ENCODE results near the gene CDH16. TPM values are rescaled to one million over a fixed set of nuclear protein-coding genes. Genes with fewer than 3 reads are reported as not detected.
"Not testable (repeated sequence)": the region's sequence is repeated elsewhere in the genome, so short reads cannot be mapped to it uniquely, and the experiment has no call there.

The CDH16 gene
- total and polyA plus RNA-seq, 2 donors, result not detected

DNA sequence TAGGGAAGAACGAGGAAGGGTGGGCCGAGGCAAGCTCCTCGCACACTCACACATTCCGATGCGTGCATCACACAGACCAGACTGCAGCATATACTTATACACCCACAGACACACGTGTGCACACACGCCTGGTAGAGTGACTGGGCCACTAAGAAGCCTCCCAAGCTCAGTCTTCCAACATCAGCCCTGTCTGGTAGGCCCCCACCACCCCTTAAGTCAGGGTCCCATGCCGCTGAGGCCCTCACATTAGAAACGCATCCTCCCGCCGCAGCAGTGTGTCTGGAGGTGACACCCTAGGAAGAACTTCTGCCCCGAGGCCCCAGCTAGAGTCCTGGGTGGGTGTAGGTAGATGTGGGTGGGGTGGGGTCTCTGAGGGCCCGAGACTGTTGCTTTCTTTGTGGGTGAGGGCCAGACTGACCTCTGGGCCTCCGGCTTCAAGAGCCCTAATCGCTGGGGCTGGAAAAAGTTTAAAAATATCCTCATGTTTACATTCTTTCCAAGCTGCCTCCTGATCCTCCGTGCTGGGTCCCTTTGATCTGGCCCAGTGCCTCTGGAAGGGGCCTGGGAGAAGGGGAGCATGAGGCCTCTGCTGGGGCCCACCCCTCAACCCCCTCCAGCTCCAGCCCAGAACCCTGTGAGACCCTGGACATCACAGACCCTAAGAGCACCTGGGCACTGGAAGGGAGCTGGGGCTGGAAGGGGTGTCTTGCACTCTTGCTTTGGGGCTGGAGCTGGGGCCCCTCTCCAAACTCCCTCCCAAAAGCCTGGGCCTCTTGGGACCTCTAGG lies 13.6 kb downstream of the CDH16 start:
- Histone ChIP-seq H3K4me3 (ENCODE audit: low read depth, low read length) (no peak overlapping the region), H3K4me1 (ENCODE audit: insufficient read depth) (no peaks in the 10 kb centered on the region), H3K27ac (ENCODE audit: low read depth) (peak overlapping the region; percentile 61), H3K36me3 (ENCODE audit: insufficient read depth) (no peaks in the 10 kb centered on the region)
- DNase-seq (ENCODE audit: extremely low spot score), result no peak
- 26% methylated on average over 16 of the region's 16 CpGs for WGBS

GRCh38 chr16:66904428-66904845 lies 14.2 kb downstream of the CDH16 start:
- WGBS, result 80% methylated on average over 13 of the region's 13 CpGs
- H3K36me3 ChIP-seq (ENCODE audit: insufficient read depth), result no peaks in the 10 kb centered on the region
- H3K4me3 ChIP-seq (ENCODE audit: low read depth, low read length), result no peak overlapping the region
- H3K27ac ChIP-seq (ENCODE audit: low read depth), result peak overlapping the region; percentile 61
- H3K4me1 ChIP-seq (ENCODE audit: insufficient read depth), result peaks cover 1% of the 10 kb centered on the region
- DNase-seq (ENCODE audit: extremely low spot score), result no peak

DNA sequence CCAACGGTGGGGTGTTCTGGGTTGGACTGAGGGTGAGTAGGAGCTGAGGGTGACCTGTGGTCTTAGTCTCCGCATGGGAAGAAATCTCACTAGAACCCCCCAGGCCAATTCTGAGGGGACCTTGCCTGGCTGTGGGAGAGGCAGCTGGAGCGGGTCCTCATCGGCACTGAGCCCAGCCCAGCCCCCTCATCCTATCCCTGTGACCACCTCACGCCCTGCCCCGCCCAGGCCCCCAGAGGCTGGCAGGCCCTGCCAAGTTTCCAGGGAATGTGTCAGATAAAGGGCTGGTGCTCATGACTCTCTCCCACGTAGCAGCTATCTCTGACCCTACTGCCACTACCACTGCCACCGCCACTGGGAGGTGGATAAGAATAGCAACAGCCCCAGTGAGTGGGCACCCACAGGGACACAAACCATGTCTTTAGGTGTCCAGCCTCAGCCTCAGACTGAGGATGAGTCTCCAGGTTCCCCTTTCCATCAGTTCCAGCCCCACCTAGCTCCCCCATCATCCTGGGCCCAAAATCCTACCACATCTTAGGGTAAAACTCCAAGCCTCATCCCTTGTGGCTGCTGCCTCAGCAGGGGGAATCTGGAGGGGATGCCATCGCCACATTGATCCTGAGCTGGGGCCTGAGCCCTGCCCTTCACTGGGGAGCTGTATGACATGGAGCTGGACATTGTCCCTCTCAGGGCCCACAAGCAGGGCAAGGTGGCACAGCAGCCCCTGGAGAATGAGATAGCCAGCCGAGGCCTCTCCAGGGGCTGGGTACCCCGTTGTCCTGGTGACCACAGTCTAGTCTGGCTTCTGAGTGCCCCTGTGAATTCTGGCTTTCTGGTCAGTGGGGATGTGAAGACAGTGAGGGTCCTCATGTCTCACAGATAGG lies 14.9 kb downstream of the CDH16 start:
- Histone ChIP-seq H3K36me3 (ENCODE audit: insufficient read depth) (no peaks in the 10 kb centered on the region), H3K4me1 (ENCODE audit: insufficient read depth) (peaks cover 2% of the 10 kb centered on the region), H3K4me3 (ENCODE audit: low read depth, low read length) (no peak overlapping the region), H3K27ac (ENCODE audit: low read depth) (peak overlapping the region; percentile 61)
- DNase-seq (ENCODE audit: extremely low spot score), result no peak
- 67% methylated on average over 11 of the region's 11 CpGs for WGBS

GRCh38 chr16:66902648-66903543 lies 15.8 kb downstream of the CDH16 start:
- no peak overlapping the region for H3K27ac ChIP-seq (ENCODE audit: low read depth)
- peaks cover 2% of the 10 kb centered on the region for H3K4me1 ChIP-seq (ENCODE audit: insufficient read depth)
- WGBS, result 52% methylated on average over 14 of the region's 14 CpGs
- no peaks in the 10 kb centered on the region for H3K36me3 ChIP-seq (ENCODE audit: insufficient read depth)
- DNase-seq (ENCODE audit: extremely low spot score), result no peak
- H3K4me3 ChIP-seq (ENCODE audit: low read depth, low read length), result no peak overlapping the region

DNA sequence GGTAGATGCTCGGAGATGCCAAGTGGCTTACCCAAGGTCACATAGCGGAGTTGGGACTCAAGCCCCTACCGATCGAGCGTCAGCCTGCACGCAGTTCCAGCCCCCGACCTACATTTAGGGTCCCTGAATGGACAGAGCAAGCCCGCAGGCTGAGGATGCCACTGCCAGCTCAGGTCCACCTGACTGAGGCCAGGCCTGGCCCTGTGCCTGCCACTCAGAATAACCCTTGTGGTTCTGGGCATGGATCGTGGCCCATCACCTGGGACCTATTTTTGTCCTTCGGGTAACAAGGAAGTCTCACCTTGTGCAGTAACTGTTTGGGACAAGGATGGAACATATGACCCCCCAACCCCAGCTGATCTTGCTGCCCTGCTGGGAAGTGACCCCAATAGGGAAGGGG lies 17.1 kb downstream of the CDH16 start:
- Histone ChIP-seq H3K4me1 (ENCODE audit: insufficient read depth) (peaks cover 2% of the 10 kb centered on the region), H3K27ac (ENCODE audit: low read depth) (no peak overlapping the region), H3K4me3 (ENCODE audit: low read depth, low read length) (no peak overlapping the region), H3K36me3 (ENCODE audit: insufficient read depth) (no peaks in the 10 kb centered on the region)
- 90% methylated on average over 10 of the region's 10 CpGs for WGBS
- no peak for DNase-seq (ENCODE audit: extremely low spot score)

DNA sequence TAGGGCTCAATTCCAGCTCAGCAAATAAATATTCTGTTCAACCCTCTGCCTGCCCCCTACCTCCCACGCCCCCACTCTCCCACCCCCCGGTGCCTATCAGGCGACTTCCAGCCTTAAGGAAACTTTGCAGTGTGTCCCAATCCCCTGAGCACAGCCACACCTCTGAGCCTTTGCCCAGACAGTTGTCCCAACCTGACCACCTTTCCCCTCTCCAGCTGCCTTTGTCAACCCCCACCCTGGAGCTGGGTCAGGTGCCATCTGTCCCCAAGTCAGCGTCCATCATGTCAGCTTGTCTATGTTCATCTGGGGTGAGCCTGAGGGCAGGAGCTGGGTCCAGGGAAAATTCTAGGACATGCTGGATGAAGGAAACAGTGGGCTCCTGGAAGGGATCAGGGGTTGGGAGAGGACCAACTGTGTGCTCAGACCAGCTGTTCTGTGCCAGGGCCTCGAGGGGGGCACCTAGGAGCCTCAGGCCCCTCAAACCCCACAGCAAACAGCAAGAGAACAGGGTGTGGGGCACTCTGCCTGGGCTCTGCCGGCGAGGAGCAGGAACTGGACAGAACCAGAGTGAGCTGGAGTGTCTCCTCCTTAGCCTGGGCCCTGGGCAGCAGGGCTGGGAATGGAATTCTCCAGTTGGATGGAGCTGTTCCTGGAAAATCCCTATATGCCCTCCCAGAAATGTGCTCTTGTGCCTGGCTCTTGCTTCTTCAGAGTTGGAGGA lies 17.8 kb downstream of the CDH16 start:
- WGBS, result 28% methylated on average over 7 of the region's 7 CpGs
- no peak for DNase-seq (ENCODE audit: extremely low spot score)
- no peaks in the 10 kb centered on the region for H3K36me3 ChIP-seq (ENCODE audit: insufficient read depth)
- peak overlapping the region; percentile 69 for H3K27ac ChIP-seq (ENCODE audit: low read depth)
- no peak overlapping the region for H3K4me3 ChIP-seq (ENCODE audit: low read depth, low read length)
- H3K4me1 ChIP-seq (ENCODE audit: insufficient read depth), result peaks cover 2% of the 10 kb centered on the region

DNA sequence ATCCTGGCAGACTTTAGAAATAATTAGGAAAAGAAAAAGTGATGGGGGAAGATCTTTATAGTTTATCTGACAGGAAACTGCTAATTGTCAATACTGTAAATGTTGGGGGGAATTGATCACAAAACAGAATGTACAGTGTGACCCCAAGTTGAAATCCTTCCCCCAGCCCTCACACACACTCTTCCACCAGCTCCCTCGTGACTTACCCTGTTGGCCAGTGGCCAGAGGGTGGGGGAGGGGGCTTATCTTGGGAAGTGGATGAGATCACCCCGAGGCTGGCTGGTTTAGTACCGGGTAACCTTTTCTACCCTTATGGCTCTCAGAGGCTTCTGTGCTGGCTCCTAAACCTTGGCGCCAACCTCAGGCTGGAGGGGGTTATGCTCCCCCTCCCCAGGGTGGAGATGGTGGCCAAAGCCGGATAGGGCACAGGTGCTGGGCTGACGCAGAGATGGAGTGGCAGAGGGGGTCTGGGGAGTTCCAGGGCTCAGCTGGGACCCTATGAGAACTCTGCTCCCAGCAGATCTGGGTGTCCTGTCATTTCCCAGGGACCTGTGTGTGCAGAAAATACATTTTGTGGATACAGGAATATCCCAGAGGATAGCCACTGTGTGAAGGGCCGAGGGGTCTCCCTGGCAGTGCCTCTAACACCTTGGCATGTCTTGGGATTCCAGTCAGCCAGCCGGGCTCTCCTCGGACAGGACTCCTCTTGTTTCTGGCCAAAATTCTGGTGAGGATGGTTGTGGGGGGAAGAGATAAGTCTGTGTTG lies 18.6 kb downstream of the CDH16 start:
- peaks cover 2% of the 10 kb centered on the region for H3K4me1 ChIP-seq (ENCODE audit: insufficient read depth)

DNA sequence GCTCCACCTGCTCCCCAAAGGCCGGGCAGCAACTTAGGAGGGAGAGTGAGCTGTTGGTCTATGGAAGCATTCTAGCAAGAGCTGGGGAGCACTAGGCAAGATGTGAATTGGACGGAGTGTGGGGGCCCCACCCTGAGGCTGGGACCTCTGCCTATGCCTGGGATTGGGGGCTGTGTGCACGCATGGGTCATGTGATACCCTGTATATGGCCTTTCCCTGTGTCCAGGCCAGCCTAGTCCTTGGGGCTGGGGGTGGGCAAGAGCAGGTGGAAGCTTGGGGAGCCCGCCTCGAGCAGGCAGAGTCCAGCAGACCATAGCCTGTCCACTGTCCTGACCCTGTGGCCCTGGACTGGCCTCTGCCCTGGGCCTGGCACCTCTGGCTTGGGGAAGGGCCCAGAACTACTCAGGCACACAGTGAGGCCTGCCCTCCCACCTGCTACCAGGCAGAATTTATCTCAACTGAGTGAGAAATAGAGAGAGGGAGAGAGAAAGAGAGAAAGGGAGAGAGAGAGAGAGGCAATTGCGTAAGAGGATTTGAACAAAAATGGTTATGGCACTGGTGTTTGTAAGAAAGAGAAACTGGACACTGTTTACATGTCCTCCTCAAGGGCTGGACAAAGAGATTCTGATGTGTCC lies 19.3 kb downstream of the CDH16 start:
- Histone ChIP-seq H3K4me3 (ENCODE audit: low read depth, low read length) (no peak overlapping the region), H3K4me1 (ENCODE audit: insufficient read depth) (peaks cover 2% of the 10 kb centered on the region), H3K27ac (ENCODE audit: low read depth) (peak overlapping the region; percentile 63), H3K36me3 (ENCODE audit: insufficient read depth) (no peaks in the 10 kb centered on the region)
- DNase-seq (ENCODE audit: extremely low spot score), result no peak
- WGBS, result 65% methylated on average over 6 of the region's 6 CpGs

More for the DNA sequence above, 18.6 kb downstream of the CDH16 start:
- Histone ChIP-seq H3K4me3 (ENCODE audit: low read depth, low read length) (no peak overlapping the region), H3K27ac (ENCODE audit: low read depth) (peak overlapping the region; percentile 91), H3K36me3 (ENCODE audit: insufficient read depth) (no peaks in the 10 kb centered on the region)
- 16% methylated on average over 9 of the region's 9 CpGs for WGBS
- peak; percentile 64 for DNase-seq (ENCODE audit: extremely low spot score)

- Histone ChIP-seq H3K4me1 (ENCODE audit: insufficient read depth) (peaks cover 2% of the 10 kb centered on the region), H3K27ac (ENCODE audit: low read depth) (peak overlapping the region; percentile 63), H3K4me3 (ENCODE audit: low read depth, low read length) (no peak overlapping the region), H3K36me3 (ENCODE audit: insufficient read depth) (no peaks in the 10 kb centered on the region)
- whole genome bisulfite sequencing, result 82% methylated on average over 2 of the region's 2 CpGs
- no peak for DNase-seq (ENCODE audit: extremely low spot score)
Observed at GRCh38 chr16:66898933-66899309, 19.8 kb downstream of the CDH16 start.

DNA sequence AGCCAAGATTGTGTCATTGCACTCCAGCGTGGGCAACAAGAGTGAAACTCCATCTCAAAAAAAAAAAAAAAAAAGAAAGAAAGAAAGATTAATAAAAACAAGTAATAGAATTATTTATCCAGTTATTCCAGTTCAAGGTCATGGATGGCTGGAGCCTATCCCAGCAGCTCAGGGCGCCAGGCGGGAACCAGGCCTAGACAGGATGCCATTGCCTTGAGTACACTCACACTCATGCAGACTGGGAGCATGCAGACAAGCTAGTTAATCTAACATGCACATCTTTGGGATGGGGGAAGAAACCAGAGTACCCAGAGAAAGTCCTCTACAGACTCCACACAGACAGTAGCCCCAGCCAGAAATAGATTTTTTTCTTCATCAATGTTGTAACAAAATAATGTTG lies 20.5 kb downstream of the CDH16 start:
- 52% methylated on average over 3 of the region's 3 CpGs for WGBS
- Histone ChIP-seq H3K36me3 (ENCODE audit: insufficient read depth) (no peaks in the 10 kb centered on the region), H3K27ac (ENCODE audit: low read depth) (no peak overlapping the region), H3K4me3 (ENCODE audit: low read depth, low read length) (no peak overlapping the region), H3K4me1 (ENCODE audit: insufficient read depth) (peaks cover 2% of the 10 kb centered on the region)
- no peak for DNase-seq (ENCODE audit: extremely low spot score)

GRCh38 chr16:66896682-66897081 lies 22.0 kb downstream of the CDH16 start:
- not testable (repeated sequence) for H3K4me3 ChIP-seq (ENCODE audit: low read depth, low read length); H3K27ac ChIP-seq (ENCODE audit: low read depth)

GRCh38 chr16:66895999-66896398 lies 22.7 kb downstream of the CDH16 start:
- 93% methylated on average over 3 of the region's 3 CpGs for WGBS
- Histone ChIP-seq H3K4me3 (ENCODE audit: low read depth, low read length) (no peak overlapping the region), H3K27ac (ENCODE audit: low read depth) (no peak overlapping the region), H3K36me3 (ENCODE audit: insufficient read depth) (no peaks in the 10 kb centered on the region), H3K4me1 (ENCODE audit: insufficient read depth) (peaks cover 2% of the 10 kb centered on the region)
- DNase-seq (ENCODE audit: extremely low spot score), result no peak

More at GRCh38 chr16:66896682-66897081, 22.0 kb downstream of the CDH16 start:
- H3K36me3 ChIP-seq (ENCODE audit: insufficient read depth); H3K4me1 ChIP-seq (ENCODE audit: insufficient read depth); DNase-seq (ENCODE audit: extremely low spot score): not testable (repeated sequence)
- 85% methylated on average over 5 of the region's 5 CpGs for WGBS

All from urinary bladder (tissue), 4 donors.